ENCODE measurements around the gene RAB10.
"Not testable (repeated sequence)": the region's sequence is repeated elsewhere in the genome, so short reads cannot be mapped to it uniquely, and the experiment has no call there.

RAB10 gene

DNA sequence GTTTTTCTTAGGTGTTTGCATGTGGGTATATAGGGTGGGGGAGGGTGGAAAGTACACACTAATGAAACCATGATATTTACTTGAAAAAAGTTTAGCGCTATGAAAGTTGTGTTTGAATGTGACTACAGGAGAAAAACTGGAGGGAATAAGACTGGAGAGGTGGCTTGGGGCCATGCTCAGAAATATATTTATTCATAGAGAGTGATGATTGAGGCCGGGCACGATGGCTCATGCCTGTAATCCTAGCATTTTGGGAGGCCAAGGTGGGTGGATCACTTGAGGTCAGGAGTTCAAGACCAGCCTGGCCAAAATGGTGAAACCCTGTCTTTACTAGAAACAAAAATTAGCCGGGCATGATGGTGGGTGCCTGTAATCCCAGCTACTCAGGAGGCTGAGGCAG lies 55.0 kb downstream of the RAB10 start:
- DNase-seq (ENCODE audit: low read depth in 2 of 2) = not testable (repeated sequence)

DNA sequence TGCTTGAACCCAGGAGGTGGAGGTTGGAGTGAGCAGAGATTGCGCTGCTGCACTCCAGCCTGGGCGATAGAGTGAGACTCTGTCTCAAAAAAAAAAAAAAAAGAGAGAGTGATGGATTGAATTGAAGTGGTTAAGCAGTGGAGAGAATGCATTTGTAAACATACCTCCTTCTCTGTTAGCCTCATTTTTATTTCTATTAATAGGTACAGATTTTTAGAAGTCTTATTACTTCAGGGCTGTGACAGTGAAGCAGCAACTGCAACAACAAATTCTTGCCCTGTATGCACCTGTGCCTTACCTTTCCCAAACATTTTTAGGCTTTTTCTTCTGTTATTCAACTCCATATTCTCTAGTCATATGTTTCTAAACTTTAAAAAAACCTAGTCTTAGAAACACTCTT lies 55.5 kb downstream of the RAB10 start:
- DNase-seq (ENCODE audit: low read depth in 2 of 2) = no peak

DNA sequence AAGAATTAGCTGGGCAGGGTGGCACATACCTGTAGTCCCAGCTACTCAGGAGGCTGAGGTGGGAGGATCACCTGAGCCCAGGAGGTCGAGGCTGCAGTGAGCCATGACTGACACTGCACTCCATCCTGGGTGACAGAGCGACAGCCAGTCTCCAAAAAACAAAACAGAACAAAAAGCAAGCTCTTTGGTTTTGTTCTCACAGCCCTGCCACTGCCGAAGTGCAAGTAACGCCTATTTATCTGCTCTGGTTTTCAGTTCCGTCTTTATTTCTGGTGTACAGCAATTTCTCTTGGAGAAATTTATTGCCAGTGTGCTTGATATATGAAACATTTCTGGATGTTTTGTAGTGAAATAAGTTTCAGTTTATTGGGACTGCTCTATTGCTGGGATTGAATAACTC lies 61.9 kb downstream of the RAB10 start:
- no peak for DNase-seq (ENCODE audit: low read depth in 2 of 2)

DNA sequence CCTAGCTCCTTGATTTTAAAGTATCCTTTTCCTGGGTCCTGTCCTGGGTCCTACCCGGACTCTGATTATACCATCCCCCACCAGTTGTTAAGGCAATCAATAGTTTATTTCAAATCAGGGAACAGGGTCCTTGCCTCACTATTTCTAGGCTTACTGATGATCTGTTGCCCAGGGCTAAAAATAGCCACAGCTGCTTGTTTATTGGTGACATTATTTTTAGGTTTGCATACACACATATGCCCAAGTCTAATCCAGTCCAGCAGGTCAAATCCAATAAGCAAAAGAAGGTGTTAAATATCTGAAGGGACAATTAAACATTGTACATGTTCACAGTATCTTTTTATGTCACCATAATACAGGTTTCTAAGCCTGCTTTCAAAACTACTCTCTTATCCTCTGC lies 66.0 kb downstream of the RAB10 start:
- DNase-seq (ENCODE audit: low read depth in 2 of 2) = no peak

DNA sequence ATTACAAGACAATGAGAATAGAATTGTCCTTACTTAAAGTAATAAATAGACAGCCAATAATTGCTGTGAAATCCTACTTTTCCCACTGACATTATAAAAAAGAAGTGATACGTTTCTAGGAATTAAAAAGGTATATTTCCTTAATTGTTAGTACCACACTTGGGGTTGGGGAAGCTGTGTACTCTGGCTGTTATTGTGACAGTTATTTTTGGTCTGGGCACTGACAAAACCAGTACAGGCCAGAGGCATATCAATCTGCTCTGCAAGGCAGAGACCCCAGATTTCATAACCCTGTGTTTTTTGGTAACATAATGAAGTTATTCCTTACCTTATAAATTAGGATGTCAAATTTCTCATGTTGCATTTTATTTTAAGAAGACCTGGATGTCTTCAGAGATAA lies 66.5 kb downstream of the RAB10 start:
- no peak for DNase-seq (ENCODE audit: low read depth in 2 of 2)

DNA sequence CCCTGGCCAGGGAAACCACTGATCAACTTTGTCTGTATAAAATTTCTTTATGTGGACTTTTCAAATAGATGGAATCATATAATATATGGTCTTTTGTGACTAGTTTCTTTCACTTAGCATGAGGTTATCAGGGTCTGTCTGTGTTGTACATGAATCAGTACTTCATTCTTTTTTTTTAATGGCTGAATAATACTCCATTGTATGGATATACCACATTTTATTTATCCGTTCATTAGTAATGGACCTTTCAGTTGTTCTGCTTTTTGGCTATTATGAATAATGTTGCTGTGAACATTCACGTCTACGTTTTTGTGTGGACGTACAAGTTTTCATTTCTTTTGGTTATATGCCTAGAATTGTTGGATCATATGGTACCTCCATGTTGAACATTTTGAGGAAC lies 69.9 kb downstream of the RAB10 start:
- no peak for DNase-seq (ENCODE audit: low read depth in 2 of 2)

DNA sequence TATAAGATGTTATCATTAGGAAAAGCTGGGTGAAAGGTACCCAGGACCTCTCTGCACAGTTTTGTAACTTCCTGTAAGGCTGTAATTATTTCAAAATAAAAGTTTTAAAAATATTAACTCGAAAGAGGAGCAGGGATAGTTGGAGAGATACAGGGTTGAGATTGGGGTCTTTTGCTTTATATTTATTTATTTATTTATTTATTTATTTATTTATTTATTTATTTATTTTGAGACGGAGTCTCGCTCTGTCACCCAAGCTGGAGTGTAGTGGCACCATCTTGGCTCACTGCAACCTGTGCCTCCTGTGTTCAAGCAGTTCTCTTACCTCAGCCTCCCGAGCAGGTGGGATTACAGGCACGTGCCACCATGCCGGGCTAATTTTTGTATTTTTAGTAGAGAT lies 74.8 kb downstream of the RAB10 start:
- DNase-seq (ENCODE audit: low read depth in 2 of 2) = not testable (repeated sequence)

DNA sequence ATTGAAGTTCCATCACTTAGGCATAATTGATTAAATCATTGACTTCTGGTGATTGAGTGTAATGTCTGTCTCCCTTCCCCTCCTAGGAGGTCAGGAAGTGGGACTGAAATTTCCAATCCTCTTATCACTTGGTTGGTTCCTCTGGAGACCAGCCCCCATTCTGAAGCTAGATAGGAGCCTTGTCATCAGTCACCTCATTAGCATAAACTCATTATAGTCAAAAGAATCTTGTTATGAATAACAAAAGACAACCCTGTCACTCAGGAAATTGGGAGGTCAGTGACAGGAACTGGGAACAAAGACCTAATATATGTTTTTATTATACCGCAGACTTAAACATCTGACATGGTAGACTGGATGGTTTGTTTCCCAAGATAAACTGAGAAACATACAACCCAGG lies 78.3 kb downstream of the RAB10 start:
- DNase-seq (ENCODE audit: low read depth in 2 of 2) = no peak

DNA sequence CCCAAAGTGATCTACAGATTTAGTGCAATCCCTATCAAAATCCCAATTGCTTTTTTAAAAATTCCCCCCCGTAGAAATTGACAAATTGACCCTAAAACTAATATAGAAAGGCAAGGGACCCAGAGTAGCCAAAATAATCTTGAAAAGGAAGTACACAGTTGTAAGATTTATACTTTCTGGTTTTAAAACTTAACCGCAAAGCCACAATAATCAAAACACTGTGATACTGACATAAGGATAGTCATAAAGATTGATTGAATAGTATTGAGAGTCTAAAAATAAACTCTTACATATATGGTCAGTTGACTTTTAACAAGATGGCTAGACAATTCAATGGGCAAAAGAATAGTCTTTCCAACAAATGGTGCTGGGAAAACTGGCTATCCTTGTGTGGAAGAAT lies 80.3 kb downstream of the RAB10 start:
- DNase-seq (ENCODE audit: low read depth in 2 of 2) = no peak

DNA sequence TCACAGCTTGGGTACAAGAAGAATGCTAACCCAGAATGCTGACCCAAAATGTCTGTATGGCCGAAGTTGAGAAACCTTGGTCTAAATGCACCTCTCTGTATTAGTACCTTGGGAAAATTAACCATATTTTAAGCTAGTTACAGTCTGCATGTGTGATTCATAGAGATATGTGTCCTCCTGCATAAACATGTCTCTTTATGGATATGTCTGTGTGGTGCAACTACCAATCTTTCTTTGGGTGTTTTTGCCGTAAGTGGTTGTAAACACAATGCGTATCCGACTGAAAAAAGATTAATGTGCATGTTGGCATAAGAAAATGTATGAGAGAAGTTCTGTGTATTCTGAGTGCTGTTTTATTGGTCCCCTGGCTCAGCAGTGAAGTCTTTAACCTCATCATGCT lies 84.8 kb downstream of the RAB10 start:
- no peak for DNase-seq (ENCODE audit: low read depth in 2 of 2)

DNA sequence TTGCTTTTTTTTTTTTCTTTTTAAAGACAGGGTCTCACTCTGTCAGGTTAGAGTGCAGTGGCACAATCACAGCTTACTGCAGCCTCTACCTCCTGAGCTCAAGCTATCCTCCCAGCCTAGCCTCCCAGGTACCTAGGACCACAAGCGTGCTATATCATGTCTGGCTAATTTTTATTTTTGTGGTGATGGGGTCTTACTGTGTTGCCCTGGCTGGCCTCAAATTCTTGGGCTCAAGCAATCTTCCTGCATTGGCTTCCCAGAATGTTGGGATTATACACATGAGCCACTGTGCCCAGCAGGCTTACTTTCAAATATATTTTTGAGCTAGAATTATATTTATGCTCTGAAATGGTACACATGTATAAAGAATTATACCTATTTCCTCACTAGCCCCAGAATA lies 85.6 kb downstream of the RAB10 start:
- DNase-seq (ENCODE audit: low read depth in 2 of 2) = no peak

DNA sequence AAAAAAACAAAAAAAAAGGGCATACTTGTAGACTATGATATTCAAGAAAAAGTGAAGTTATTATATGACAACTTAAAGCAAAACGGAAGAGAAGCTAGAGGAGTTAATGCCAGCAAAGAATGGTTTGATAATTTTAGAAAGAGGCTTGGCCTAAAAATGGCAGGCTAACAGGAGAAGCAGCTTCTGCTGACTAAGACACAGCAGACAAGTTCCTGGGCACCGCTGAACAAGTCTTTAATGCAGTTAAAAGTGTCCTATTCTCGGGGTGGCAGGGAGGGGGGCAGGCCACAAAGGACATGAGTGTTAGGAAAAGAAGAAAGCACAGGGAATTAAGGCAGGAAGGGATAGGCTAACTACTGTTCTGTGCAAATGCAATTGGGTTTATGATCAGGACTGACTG lies 88.7 kb downstream of the RAB10 start:
- DNase-seq (ENCODE audit: low read depth in 2 of 2) = no peak

DNA sequence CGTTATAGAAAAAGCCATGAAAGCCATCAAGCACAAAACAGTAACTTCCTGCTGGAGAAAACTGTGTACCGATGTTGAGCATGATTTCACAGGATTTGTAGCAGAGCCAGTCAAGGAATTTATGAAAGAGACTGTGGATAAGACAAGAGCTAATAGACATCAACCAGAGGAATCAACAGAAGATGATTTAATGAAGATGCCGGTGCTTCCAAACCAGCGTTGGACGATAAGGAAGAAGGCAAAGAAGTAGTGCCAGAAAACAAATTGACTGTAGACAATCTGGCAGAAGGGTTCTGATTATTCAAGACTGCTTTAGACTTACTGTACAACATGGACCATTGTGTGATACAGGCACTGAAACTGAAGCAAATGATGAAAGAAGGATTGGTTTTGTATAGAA lies 89.5 kb downstream of the RAB10 start:
- no peak for DNase-seq (ENCODE audit: low read depth in 2 of 2)

DNA sequence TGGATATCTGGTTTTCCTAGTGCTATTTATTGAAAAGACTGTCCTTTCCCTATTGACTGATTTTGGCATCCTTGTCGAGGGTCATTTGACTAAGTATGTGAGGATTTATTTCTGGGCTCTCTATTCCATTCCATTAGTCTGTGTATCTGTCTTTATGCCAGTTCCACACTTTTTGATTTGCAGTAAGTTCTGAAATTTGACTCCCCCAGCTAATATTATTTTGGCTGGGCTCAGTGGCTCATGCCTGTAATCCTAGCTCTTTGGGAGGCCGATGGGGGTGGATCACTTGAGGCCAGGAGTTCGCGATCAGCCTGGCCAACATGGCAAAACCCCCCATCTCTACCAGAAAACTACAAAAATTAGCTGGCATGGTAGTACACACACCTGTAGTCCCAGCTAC lies 92.2 kb downstream of the RAB10 start:
- DNase-seq (ENCODE audit: low read depth in 2 of 2) = no peak

DNA sequence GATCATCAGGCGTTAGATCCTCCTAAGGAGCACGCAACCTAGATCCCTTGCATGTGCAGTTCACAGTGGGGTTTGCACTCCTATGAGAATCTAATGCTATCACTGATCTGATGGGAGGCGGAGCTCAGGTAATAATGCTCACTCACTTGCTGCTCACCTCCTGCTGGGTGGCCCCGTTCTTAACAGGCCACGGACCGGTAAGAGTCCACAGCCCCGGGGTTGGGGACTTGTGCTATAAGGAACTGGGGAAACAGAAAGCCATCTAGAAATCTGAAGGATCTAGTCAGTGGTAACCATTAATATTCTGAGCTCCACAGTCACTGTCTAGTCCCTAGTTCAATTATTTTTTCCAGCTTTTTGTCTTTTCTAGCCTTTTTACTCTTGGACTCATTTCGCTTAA lies 94.3 kb downstream of the RAB10 start:
- no peak for DNase-seq (ENCODE audit: low read depth in 2 of 2)

DNA sequence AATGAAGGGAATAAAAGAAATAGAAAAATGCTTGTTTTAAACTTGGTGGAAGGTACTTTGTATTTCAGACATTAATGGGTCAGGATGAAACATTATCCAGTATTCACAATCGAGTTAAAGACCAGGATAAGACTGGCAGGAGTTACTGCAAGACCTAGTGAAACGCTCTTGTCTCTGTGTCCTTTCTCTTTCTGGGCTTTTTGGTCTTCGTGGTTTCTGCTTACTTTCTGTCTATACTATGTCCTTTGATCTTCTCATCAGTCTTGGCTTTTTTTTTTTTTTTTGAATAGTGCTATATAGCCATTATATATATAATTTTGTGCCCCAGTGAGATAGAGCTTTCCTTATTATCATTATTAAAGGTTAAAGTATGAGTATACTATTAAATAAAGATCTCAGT lies 96.9 kb downstream of the RAB10 start:
- no peak for DNase-seq (ENCODE audit: low read depth in 2 of 2)

DNA sequence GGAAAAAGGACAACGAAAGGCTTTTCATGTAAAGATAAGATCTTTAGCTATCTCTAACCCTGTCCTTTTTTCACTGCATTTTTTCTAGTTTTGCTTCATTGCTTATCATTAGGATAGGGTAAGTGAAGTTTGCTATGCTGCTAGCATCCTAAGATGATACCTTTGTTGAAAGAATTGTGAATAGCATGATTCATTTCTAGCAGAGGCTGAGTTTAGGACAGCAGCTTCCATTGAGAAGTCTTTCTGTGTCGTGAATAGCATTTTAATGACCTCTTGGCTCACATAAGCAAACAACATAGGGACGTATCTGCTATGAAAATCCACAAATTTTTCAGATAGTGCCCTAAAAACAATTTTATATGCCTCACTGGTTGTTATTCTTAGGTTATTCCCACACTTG lies 102.6 kb downstream of the RAB10 start:
- DNase-seq (ENCODE audit: low read depth in 2 of 2) = no peak

DNA sequence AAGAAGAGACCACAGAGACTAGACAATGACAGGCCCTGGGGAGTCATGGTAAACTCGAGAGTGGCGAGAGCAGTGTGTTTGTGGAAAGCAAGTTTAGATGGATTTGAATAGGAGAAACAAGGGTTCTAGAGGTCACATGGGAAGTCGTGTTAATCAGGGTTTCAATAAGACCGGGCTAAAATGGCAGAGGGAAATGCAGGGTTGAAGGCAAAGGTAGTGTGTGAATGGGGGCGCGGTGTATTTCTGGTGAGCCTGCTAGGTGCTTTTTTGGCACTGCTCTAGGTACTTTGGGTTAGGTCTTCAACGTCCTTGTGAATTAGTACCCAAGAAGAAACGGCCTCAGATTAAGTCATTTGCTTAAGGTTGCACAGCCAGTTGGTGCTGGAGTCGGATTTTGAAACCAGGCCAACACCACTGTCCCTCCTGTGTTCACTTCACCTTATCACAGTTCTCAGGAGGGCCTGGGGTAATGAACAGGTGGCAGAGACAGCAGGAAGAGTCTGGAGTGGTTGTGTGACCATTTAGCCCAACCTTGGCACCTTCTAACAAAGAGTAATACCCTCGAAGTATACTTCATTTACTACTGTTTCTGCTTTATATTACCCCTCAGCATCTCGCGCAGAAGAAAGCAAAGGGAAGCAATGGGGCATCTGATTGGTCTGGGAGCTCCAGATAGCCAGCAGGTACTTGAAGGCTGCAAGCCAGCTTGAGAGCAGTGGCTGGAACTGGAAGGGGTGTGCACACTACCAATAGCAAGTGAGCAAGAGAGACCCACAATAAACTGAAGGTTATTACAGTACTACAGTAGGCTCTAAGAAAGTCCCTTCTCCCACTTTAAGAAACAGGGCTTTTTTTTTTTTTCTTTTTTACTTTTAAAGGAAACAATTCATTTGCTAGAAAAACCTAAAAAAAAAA lies 105.6 kb downstream of the RAB10 start:
- DNase-seq (ENCODE audit: low read depth in 2 of 2) = no peak

DNA sequence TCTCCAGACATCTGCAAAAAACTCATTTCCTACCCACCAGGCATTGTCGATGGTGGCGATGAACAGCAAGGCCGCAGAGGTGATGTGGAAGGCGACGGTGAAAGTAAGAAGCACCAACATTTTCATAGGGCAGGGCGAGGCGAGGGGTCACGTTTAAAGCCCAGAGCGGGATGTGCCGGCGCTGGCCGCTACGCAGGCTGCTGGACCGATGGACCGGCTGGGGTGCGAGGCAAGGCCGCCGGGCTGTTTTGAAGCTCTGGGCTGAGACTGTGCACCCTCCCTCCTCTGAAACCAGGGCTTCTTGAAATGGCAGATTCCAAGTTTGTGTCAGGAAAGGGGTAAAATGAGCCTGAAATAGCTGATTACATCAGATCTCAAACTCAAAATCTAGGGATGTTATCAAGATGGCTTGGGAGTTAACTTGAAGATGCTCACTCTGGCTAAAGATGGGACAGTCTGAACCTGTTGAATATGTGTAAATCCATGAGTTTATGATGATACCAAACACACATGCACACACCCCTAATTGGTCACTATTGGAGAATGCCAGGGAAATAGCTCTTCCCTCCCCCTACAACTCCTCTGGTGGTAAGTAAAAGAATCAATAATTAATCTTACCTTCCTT lies 107.4 kb downstream of the RAB10 start:
- DNase-seq (ENCODE audit: low read depth in 2 of 2) = no peak

DNA sequence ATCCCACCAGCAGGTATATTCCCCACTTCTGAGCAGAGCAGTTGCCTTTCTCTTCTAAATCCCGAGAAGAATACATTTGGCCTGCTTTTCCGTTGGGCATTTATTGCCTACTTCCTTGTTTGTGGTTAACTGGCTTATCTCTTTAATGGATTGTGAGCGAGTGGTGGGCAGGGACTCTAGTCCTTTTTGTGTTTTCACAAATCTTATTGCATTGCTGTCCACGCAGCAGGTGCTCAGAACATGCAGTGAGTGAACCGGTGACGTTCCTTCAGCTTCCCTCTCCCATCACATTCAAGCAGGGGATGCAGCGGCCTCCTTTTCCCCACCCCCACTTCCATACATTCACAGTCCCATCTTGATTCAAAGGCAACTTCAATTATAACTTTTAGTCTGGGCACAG lies 110.1 kb downstream of the RAB10 start:
- no peak for DNase-seq (ENCODE audit: low read depth in 2 of 2)

DNA sequence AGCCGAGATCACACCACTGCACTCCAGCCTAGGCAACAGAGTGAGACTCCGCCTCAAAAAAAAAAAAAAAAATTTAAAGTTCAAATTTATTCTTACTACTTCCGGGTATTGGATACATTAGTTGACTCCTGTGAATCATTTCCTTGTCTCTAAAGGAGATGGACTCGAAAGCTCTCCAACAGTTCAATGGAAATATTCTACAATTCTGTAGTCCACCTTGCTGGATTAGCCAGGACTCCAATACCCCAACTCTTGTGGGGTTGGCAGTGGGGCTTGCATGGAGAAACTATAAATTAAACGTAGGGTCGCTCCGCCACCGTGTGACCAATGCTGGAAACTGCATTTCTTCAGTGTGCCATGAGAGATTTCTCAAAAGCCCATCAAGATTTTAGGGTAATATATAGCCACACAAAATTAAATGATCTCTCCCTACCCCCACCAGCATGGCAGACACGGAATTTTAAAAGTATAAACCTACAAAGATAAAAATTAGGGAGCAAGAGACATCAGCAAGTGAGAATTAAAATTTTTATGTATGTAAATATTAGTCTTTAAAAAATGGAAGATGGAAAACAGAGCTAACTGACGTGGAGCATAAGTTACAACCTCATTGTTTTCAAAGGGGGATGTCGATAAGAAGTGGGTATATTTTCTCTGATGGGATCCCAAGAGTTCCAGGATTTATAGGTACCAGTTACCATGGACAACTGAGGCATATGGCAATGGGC lies 111.2 kb downstream of the RAB10 start:
- peak; percentile 32 to 59 for DNase-seq (ENCODE audit: low read depth in 2 of 2)

DNA sequence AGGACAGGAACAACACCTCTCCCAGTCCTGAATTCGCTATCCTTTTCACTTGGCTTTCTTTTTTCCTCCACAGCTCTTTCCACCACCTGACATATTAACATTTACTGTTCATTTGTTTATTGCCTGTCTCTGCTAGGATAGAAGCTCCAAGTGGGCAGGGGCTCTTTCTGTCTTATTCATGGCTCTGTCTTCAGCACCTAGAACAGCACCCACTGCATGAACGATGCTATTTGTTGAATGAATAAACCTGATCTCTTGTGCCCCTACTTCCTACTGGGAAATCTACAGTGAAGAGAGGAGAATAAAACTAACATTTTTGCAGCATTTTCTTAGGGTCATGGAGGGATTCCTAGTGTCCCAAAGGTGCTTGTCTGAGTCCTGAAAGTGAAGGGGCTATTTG lies 114.6 kb downstream of the RAB10 start:
- no peak for DNase-seq (ENCODE audit: low read depth in 2 of 2)

DNA sequence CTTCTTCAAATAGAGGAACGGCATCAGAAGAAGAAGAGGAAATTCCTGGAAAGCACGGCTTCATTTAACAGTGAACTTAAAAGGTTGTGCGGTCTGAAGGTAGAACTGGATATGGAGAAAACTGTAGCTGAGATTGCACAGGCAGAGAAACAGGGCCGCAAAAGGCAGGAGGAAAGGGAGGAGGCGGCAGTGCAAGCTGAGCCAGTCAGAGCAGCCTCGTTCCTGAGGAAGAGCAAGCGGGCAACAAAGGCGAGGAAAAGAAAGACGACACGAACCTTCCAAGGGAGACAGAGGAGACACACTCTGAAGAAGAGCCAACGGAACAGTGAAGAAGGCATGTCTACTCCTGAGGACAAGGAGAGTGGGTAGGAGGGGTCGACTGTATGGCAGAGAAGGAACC lies 116.4 kb downstream of the RAB10 start:
- DNase-seq (ENCODE audit: low read depth in 2 of 2) = no peak
